ENCODE measurements around the gene FGF8. TPM values are rescaled to one million over a fixed set of nuclear protein-coding genes. Genes with fewer than 3 reads are reported as not detected.

Gene FGF8
- total RNA-seq, 2 experiments from 2014 or later, result 0.38 TPM; not detected in 1

DNA sequence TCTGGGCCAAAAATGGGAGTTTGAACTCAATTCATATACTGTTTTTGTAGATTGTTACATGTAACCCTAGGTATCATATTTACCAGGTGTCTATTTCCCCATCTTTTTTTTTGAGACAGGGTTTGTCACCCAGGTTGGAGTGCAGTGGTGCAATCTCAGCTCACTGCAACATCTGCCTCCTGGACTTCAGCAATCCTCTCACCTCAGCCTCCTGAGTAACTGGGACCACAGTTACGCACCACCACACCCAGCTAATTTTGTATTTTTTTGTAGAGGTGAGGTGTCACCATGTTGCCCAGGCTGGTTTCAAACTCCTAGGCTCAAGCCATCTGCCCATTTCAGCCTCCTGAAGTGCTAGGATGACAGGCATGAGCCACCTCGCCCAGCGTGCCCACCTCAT lies 52.7 kb downstream of the FGF8 start:
- Mint-ChIP-seq H3K4me1 (ENCODE audit: low read depth) (no peaks in the 10 kb centered on the region), H3K27me3 (peaks cover 15% of the 10 kb centered on the region), H3K9me3 (no peaks in the 10 kb centered on the region), H3K4me3 (no peak overlapping the region), H3K36me3 (ENCODE audit: low read depth) (no peaks in the 10 kb centered on the region), H3K27ac (no peak overlapping the region)
- ChIA-PET POLR2A (interaction anchor here (1.0 kb wide), 1 partner anchor 21 kb away, joined by 3 read pairs; no protein-coding TSS in a partner anchor), CTCF (no interaction called here)
- TF ChIP-seq, protein P1, sequence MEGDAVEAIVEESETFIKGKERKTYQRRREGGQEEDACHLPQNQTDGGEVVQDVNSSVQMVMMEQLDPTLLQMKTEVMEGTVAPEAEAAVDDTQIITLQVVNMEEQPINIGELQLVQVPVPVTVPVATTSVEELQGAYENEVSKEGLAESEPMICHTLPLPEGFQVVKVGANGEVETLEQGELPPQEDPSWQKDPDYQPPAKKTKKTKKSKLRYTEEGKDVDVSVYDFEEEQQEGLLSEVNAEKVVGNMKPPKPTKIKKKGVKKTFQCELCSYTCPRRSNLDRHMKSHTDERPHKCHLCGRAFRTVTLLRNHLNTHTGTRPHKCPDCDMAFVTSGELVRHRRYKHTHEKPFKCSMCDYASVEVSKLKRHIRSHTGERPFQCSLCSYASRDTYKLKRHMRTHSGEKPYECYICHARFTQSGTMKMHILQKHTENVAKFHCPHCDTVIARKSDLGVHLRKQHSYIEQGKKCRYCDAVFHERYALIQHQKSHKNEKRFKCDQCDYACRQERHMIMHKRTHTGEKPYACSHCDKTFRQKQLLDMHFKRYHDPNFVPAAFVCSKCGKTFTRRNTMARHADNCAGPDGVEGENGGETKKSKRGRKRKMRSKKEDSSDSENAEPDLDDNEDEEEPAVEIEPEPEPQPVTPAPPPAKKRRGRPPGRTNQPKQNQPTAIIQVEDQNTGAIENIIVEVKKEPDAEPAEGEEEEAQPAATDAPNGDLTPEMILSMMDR (IDR thresholded peaks at IDR 0.05), result no peak
- intact Hi-C loops (cut with micrococcal nuclease), result no loop called here
- ATAC-seq (no peak), DNase-seq (no peak)

DNA sequence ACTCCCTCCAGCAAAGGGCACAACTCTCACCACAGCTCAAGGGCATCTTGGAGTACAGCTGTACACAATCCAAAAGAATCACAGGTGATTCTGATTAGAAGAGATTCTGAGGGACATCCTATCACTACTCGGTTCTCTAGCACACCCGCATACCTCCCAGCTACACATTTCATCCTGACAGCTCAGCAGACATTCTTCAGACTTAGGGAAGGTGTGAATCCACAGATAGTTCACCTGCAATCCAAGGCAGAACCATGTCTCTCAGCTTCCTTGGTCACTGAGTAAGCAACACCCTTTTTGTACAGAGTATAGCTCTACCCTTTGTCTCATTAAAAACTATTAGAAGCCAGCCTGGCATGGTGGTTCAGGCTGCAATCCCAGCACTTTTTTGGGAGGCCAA lies 54.1 kb downstream of the FGF8 start:
- CTCF ChIA-PET, result interaction anchor here (1.5 kb wide), 1 partner anchor 119 kb away, joined by 4 read pairs; no protein-coding TSS in a partner anchor
- ATAC-seq (no peak), DNase-seq (no peak)
- peaks cover 6% of the 10 kb centered on the region for H3K4me1 Mint-ChIP-seq (ENCODE audit: low read depth)
- POLR2A ChIA-PET, result no interaction called here
- TF ChIP-seq, protein P1 (IDR thresholded peaks at IDR 0.05), result no peak
- no peak overlapping the region for H3K27ac Mint-ChIP-seq
- no peaks in the 10 kb centered on the region for H3K36me3 Mint-ChIP-seq (ENCODE audit: low read depth)
- H3K4me3 Mint-ChIP-seq, result no peak overlapping the region
- no peaks in the 10 kb centered on the region for H3K9me3 Mint-ChIP-seq
- intact Hi-C loops (cut with micrococcal nuclease), result no loop called here
- peaks cover 18% of the 10 kb centered on the region for H3K27me3 Mint-ChIP-seq

DNA sequence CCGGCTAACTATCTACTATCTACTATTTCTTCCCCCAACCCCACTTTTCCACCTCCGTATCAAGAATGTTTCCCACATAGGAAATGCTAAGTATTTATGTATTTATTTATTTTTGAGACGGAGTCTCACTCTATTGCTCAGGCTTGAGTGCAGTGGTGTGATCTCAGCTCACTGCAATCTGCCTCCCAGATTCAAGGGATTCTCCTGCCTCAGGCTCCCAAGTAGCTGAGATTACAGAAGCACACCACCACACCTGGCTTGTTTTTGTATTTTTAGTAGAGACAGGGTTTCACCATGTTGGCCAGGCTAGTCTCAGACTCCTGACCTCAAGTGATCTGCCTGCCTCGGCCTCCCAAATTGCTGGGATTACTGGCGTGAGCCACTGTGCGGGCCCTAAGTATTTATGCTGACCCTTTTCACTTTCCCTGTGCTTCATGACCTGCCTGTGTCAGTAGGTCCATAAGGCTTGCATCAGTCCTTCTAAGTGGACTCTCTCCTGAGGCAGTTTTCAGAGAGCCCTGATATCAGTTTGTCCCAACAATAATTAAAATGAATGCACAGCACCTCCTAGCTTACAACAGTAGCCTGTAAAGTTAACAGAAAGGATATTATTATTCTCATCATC lies 55.2 kb downstream of the FGF8 start:
- Mint-ChIP-seq H3K4me3 (no peak overlapping the region), H3K4me1 (ENCODE audit: low read depth) (peaks cover 7% of the 10 kb centered on the region), H3K27ac (no peak overlapping the region), H3K36me3 (ENCODE audit: low read depth) (no peaks in the 10 kb centered on the region), H3K27me3 (peaks cover 23% of the 10 kb centered on the region), H3K9me3 (no peaks in the 10 kb centered on the region)
- ATAC-seq (no peak), DNase-seq (no peak)
- intact Hi-C loops (cut with micrococcal nuclease), result no loop called here
- ChIA-PET POLR2A (no interaction called here), CTCF (interaction anchor here (1.5 kb wide), 1 partner anchor 118 kb away, joined by 4 read pairs; no protein-coding TSS in a partner anchor)
- TF ChIP-seq, protein P1 (IDR thresholded peaks at IDR 0.05), result no peak

Other genes starting within 250 kb of the FGF8 start
- gene POLL, start 187.9 kb downstream of the FGF8 start, total RNA-seq, result 10 to 100 TPM; 32.2 to 33.8 TPM
- 10 to 100 TPM; 19.0 TPM for gene DPCD, start 187.8 kb downstream of the FGF8 start, total RNA-seq
- gene FBXW4, start 80.9 kb downstream of the FGF8 start, total RNA-seq, result 10 to 100 TPM; 37.6 to 38.2 TPM
- 100 to 1,000 TPM; 235 to 264 TPM for gene NPM3, start 7.3 kb upstream of the FGF8 start, total RNA-seq
- 100 to 1,000 TPM; 125 to 130 TPM for gene OGA, start 42.3 kb upstream of the FGF8 start, total RNA-seq
- 1 to 10 TPM; 2.4 to 3.1 TPM for gene KCNIP2, start 67.7 kb upstream of the FGF8 start, total RNA-seq